HL-60 (cell line): ENCODE measurements around the gene EMX2.

Experiments used
- DNase-seq, 2 experiments: peaks; one replicate each; pipeline ENCODE4 v3.0.0-alpha.2; 2010 to 2020; ENCODE audit warnings: low read depth in 1 of 2, low spot score in 1 of 2
- H3K27ac ChIP-seq: fragments of 250-450 bp; sonication (Bioruptor Pico); replicated peaks from 2 replicates; pipeline ENCODE4 v1.5.1; 2020; ENCODE audit warnings: mild to moderate bottlenecking, moderate library complexity
- H3K27me3 ChIP-seq: fragments of 250-450 bp; sonication (Bioruptor Pico); 2 replicates; pipeline ENCODE4 v1.5.1; 2021; ENCODE audit warnings: mild to moderate bottlenecking, moderate library complexity; ENCODE audit not compliant: insufficient read depth, poor library complexity, severe bottlenecking
- H3K4me3 ChIP-seq: replicated peaks from 2 replicates; pipeline ENCODE4 v1.5.1; 2011; ENCODE audit warnings: mild to moderate bottlenecking, control low read depth, low read length; ENCODE audit not compliant: insufficient read depth
- CTCF ChIP-seq: IDR thresholded peaks from one replicate; pipeline ENCODE4 v1.5.1; 2011; ENCODE audit warnings: low read length, control low read depth, inconsistent platforms; ENCODE audit not compliant: insufficient read depth
- GABPA ChIP-seq: IDR thresholded peaks from 2 replicates; pipeline ENCODE4 v1.6.1; 2012; ENCODE audit warnings: low read depth
- POLR2AphosphoS5 ChIP-seq: IDR thresholded peaks from 2 replicates; pipeline ENCODE4 v1.6.1; 2012; ENCODE audit warnings: low read depth
- SPI1 ChIP-seq: IDR thresholded peaks from 2 replicates; pipeline ENCODE4 v1.6.1; 2012; ENCODE audit warnings: low read depth, mild to moderate bottlenecking, borderline replicate concordance
- TF ChIP-seq, protein P1 (sequence below): IDR thresholded peaks from 2 replicates; pipeline ENCODE4 v1.6.1; 2012; ENCODE audit warnings: low read depth; ENCODE audit not compliant: insufficient replicate concordance

The EMX2 gene

DNA sequence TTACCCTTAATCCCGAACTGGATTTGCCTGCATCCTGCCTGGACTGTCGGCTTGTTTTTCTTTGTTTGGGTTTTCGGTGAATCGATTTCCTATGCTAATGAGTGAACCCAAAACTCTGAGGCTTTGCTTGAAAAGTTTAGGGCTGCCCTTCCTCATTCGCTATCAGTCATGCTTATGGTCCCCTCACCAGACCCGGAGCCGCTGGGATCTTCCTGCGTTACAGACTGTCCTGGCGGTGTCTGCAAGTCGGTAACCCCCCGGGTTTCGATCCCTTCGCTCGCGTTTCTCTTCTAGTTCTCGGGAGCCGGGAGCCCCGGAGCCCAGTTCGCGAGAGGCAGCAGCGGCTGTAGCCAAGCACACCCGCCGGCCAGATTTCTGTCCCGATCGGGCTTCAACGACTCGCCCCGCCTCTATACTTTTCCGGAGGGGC, 2.2 kb downstream of the EMX2 start:
- Histone ChIP-seq H3K27ac (no peak overlapping the region), H3K27me3 (peaks cover 81% of the 10 kb centered on the region), H3K4me3 (no peak overlapping the region)
- no peak for TF ChIP-seq SPI1
- no peak for TF ChIP-seq CTCF
- no peak for TF ChIP-seq POLR2AphosphoS5
- TF ChIP-seq, protein P1, sequence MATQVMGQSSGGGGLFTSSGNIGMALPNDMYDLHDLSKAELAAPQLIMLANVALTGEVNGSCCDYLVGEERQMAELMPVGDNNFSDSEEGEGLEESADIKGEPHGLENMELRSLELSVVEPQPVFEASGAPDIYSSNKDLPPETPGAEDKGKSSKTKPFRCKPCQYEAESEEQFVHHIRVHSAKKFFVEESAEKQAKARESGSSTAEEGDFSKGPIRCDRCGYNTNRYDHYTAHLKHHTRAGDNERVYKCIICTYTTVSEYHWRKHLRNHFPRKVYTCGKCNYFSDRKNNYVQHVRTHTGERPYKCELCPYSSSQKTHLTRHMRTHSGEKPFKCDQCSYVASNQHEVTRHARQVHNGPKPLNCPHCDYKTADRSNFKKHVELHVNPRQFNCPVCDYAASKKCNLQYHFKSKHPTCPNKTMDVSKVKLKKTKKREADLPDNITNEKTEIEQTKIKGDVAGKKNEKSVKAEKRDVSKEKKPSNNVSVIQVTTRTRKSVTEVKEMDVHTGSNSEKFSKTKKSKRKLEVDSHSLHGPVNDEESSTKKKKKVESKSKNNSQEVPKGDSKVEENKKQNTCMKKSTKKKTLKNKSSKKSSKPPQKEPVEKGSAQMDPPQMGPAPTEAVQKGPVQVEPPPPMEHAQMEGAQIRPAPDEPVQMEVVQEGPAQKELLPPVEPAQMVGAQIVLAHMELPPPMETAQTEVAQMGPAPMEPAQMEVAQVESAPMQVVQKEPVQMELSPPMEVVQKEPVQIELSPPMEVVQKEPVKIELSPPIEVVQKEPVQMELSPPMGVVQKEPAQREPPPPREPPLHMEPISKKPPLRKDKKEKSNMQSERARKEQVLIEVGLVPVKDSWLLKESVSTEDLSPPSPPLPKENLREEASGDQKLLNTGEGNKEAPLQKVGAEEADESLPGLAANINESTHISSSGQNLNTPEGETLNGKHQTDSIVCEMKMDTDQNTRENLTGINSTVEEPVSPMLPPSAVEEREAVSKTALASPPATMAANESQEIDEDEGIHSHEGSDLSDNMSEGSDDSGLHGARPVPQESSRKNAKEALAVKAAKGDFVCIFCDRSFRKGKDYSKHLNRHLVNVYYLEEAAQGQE: no peak
- no peak for TF ChIP-seq GABPA
- DNase-seq: no peak

- TF ChIP-seq, protein P1: no peak
- no peak for TF ChIP-seq POLR2AphosphoS5
- no peak for TF ChIP-seq GABPA
- no peak for TF ChIP-seq SPI1
- TF ChIP-seq CTCF: no peak
- no peak overlapping the region for H3K27ac ChIP-seq
- no peak overlapping the region for H3K4me3 ChIP-seq
- DNase-seq: no peak
- peaks cover 84% of the 10 kb centered on the region for H3K27me3 ChIP-seq
Measured at GRCh38 chr10:117545141-117546019, 2.8 kb downstream of the EMX2 start.

- H3K4me3 ChIP-seq: no peak overlapping the region
- DNase-seq: no peak
- TF ChIP-seq, protein P1: no peak
- no peak for TF ChIP-seq SPI1
- TF ChIP-seq GABPA: no peak
- TF ChIP-seq CTCF: no peak
- TF ChIP-seq POLR2AphosphoS5: no peak
- peaks cover 88% of the 10 kb centered on the region for H3K27me3 ChIP-seq
- no peak overlapping the region for H3K27ac ChIP-seq
Measured at GRCh38 chr10:117546020-117546580, 3.6 kb downstream of the EMX2 start.
